Measurements from ENCODE around the gene PIERCE2. TPM values are rescaled to one million over a fixed set of nuclear protein-coding genes. Genes with fewer than 3 reads are reported as not detected.
"Not testable (repeated sequence)": the region's sequence is repeated elsewhere in the genome, so short reads cannot be mapped to it uniquely, and the experiment has no call there.

Gene PIERCE2
- total and polyA plus RNA-seq, 2 donors (not counting 1 experiment from before 2014, with no cell fraction given), result 3.1 to 3.2 TPM

GRCh38 chr15:55420171-55420866, 12.0 kb downstream of the PIERCE2 start:
- DNase-seq (ENCODE audit: low read depth in 2 of 2), result no peak
- Histone ChIP-seq H2AFZ (ENCODE audit: low read length) (no peak overlapping the region), H3K36me3 (ENCODE audit: control insufficient read depth, insufficient read depth, low read length) (no peaks in the 10 kb centered on the region), H3K79me2 (ENCODE audit: control insufficient read depth, insufficient read depth, low read length) (no peaks in the 10 kb centered on the region), H3K9me3 (ENCODE audit: control insufficient read depth, insufficient read depth, low read depth, low read length) (no peaks in the 10 kb centered on the region), H3K27ac (ENCODE audit: insufficient read depth, low read length) (no peak overlapping the region), H3K27me3 (ENCODE audit: control insufficient read depth, insufficient read depth, low read length) (no peaks in the 10 kb centered on the region), H4K20me1 (ENCODE audit: control insufficient read depth, extremely low read depth, insufficient read depth, low read length) (no peaks in the 10 kb centered on the region), H3K4me1 (ENCODE audit: control insufficient read depth, extremely low read depth, insufficient read depth, low read length) (no peaks in the 10 kb centered on the region), H3K4me2 (ENCODE audit: extremely low read depth, insufficient read depth, low read length) (no peak overlapping the region), H3K4me3 (replicated peaks in 1 of 4; ENCODE audit: control extremely low read depth in 1 of 4, insufficient read depth in 1 of 4, low read depth in 3 of 4, low read length in 4 of 4) (no peak overlapping the region), H3K9ac (ENCODE audit: insufficient read depth, low read length) (no peak overlapping the region)
- TF ChIP-seq CTCF (conservative IDR thresholded peaks at IDR 0.05 in 1 of 2, IDR thresholded peaks at IDR 0.05 in 1 of 2; ENCODE audit: low read depth in 1 of 2, low read length in 2 of 2), result no peak
- no peak for TF ChIP-seq EZH2 (IDR thresholded peaks at IDR 0.05; ENCODE audit: low read length, missing control alignments)

- no peaks in the 10 kb centered on the region for H4K20me1 ChIP-seq (ENCODE audit: control insufficient read depth, extremely low read depth, insufficient read depth, low read length)
- H3K4me1 ChIP-seq (ENCODE audit: control insufficient read depth, extremely low read depth, insufficient read depth, low read length), result no peaks in the 10 kb centered on the region
- H3K36me3 ChIP-seq (ENCODE audit: control insufficient read depth, insufficient read depth, low read length), result no peaks in the 10 kb centered on the region
- no peak overlapping the region for H3K4me3 ChIP-seq (replicated peaks in 1 of 4; ENCODE audit: control extremely low read depth in 1 of 4, insufficient read depth in 1 of 4, low read depth in 3 of 4, low read length in 4 of 4)
- H3K27ac ChIP-seq (ENCODE audit: insufficient read depth, low read length), result no peak overlapping the region
- no peaks in the 10 kb centered on the region for H3K79me2 ChIP-seq (ENCODE audit: control insufficient read depth, insufficient read depth, low read length)
- no peak overlapping the region for H2AFZ ChIP-seq (ENCODE audit: low read length)
- no peak for TF ChIP-seq CTCF (conservative IDR thresholded peaks at IDR 0.05 in 1 of 2, IDR thresholded peaks at IDR 0.05 in 1 of 2; ENCODE audit: low read depth in 1 of 2, low read length in 2 of 2)
- no peak for TF ChIP-seq EZH2 (IDR thresholded peaks at IDR 0.05; ENCODE audit: low read length, missing control alignments)
- H3K9ac ChIP-seq (ENCODE audit: insufficient read depth, low read length), result no peak overlapping the region
- H3K27me3 ChIP-seq (ENCODE audit: control insufficient read depth, insufficient read depth, low read length), result no peaks in the 10 kb centered on the region
- DNase-seq (ENCODE audit: low read depth in 2 of 2), result no peak
- H3K9me3 ChIP-seq (ENCODE audit: control insufficient read depth, insufficient read depth, low read depth, low read length), result no peaks in the 10 kb centered on the region
- H3K4me2 ChIP-seq (ENCODE audit: extremely low read depth, insufficient read depth, low read length), result no peak overlapping the region
Measured at GRCh38 chr15:55422089-55422488, 13.8 kb downstream of the PIERCE2 start.

GRCh38 chr15:55434989-55435825, 26.9 kb downstream of the PIERCE2 start:
- Histone ChIP-seq H3K4me3 (replicated peaks in 1 of 4; ENCODE audit: control extremely low read depth in 1 of 4, insufficient read depth in 1 of 4, low read depth in 3 of 4, low read length in 4 of 4) (no peak overlapping the region), H3K27me3 (ENCODE audit: control insufficient read depth, insufficient read depth, low read length) (no peaks in the 10 kb centered on the region), H4K20me1 (ENCODE audit: control insufficient read depth, extremely low read depth, insufficient read depth, low read length) (no peaks in the 10 kb centered on the region), H3K9ac (ENCODE audit: insufficient read depth, low read length) (no peak overlapping the region), H3K4me2 (ENCODE audit: extremely low read depth, insufficient read depth, low read length) (no peak overlapping the region), H3K79me2 (ENCODE audit: control insufficient read depth, insufficient read depth, low read length) (no peaks in the 10 kb centered on the region), H3K36me3 (ENCODE audit: control insufficient read depth, insufficient read depth, low read length) (no peaks in the 10 kb centered on the region), H3K4me1 (ENCODE audit: control insufficient read depth, extremely low read depth, insufficient read depth, low read length) (no peaks in the 10 kb centered on the region), H3K27ac (ENCODE audit: insufficient read depth, low read length) (no peak overlapping the region), H2AFZ (ENCODE audit: low read length) (no peak overlapping the region), H3K9me3 (ENCODE audit: control insufficient read depth, insufficient read depth, low read depth, low read length) (no peaks in the 10 kb centered on the region)
- TF ChIP-seq EZH2 (IDR thresholded peaks at IDR 0.05; ENCODE audit: low read length, missing control alignments), result no peak
- peak; percentile 67 to 76 for TF ChIP-seq CTCF (conservative IDR thresholded peaks at IDR 0.05 in 1 of 2, IDR thresholded peaks at IDR 0.05 in 1 of 2; ENCODE audit: low read depth in 1 of 2, low read length in 2 of 2)
- DNase-seq (ENCODE audit: low read depth in 2 of 2), result peak; percentile 49 to 76

GRCh38 chr15:55443141-55443540, 34.8 kb downstream of the PIERCE2 start:
- not testable (repeated sequence) for H3K4me3 ChIP-seq (replicated peaks in 1 of 4; ENCODE audit: control extremely low read depth in 1 of 4, insufficient read depth in 1 of 4, low read depth in 3 of 4, low read length in 4 of 4); DNase-seq (ENCODE audit: low read depth in 2 of 2); H4K20me1 ChIP-seq (ENCODE audit: control insufficient read depth, extremely low read depth, insufficient read depth, low read length); H3K27me3 ChIP-seq (ENCODE audit: control insufficient read depth, insufficient read depth, low read length); H3K9me3 ChIP-seq (ENCODE audit: control insufficient read depth, insufficient read depth, low read depth, low read length); H3K9ac ChIP-seq (ENCODE audit: insufficient read depth, low read length); H3K36me3 ChIP-seq (ENCODE audit: control insufficient read depth, insufficient read depth, low read length); H3K79me2 ChIP-seq (ENCODE audit: control insufficient read depth, insufficient read depth, low read length); H3K4me2 ChIP-seq (ENCODE audit: extremely low read depth, insufficient read depth, low read length); H3K4me1 ChIP-seq (ENCODE audit: control insufficient read depth, extremely low read depth, insufficient read depth, low read length); H3K27ac ChIP-seq (ENCODE audit: insufficient read depth, low read length); H2AFZ ChIP-seq (ENCODE audit: low read length)

Measured in fibroblast of lung (primary cell).